ENCODE results near the gene NUDT13.

GRCh38 chr10:73093922-73094850 lies 16.1 kb upstream of the NUDT13 start:
- no peak for TF ChIP-seq CTCF (IDR thresholded peaks at IDR 0.05)
- no peak for TF ChIP-seq POLR2A (IDR thresholded peaks at IDR 0.05)

Data from adrenal gland (tissue), 5 donors.